Measurements from ENCODE around the gene PRR5L.

The PRR5L gene

DNA sequence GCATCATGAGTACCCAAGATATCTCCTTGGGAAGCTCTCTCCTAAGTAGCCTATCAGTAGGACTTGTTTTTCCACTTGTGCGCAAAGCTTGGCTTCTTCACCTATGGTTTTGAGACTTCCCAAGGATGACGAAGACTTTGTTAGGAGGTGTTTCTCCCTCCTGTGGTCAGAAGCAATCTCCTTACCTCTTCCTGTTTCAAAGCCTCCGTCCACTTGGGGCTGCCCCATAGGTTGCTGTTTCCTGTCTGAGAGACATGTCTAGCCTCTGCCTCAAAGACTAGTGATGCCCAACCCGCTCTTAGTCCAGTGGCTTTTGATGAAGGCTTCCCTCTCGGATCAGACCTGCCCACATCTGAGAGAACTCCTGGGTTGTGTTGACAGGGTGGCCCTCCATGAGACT, 121.1 kb downstream of the PRR5L start:
- Histone ChIP-seq H4K8ac (ENCODE audit: low read length) (no peak overlapping the region), H3K36me3 (ENCODE audit: control insufficient read depth in 1 of 2, insufficient read depth in 2 of 2, low read depth in 1 of 2, low read length in 2 of 2) (peaks cover 5 to 14% of the 10 kb centered on the region in 2 experiments), H3K14ac (ENCODE audit: low read length in 2 of 2) (no peak overlapping the region), H3K27me3 (ENCODE audit: control insufficient read depth in 1 of 2, insufficient read depth in 1 of 2, low read length in 2 of 2) (no peaks in the 10 kb centered on the region), H2BK5ac (ENCODE audit: low read depth, low read length, poor library complexity, severe bottlenecking) (no peak overlapping the region), H2AFZ (ENCODE audit: low read depth, low read length) (no peak overlapping the region), H3K18ac (ENCODE audit: low read depth in 1 of 2, low read length in 2 of 2) (no peak overlapping the region), H4K91ac (ENCODE audit: low read length) (no peak overlapping the region), H3K4me1 (ENCODE audit: control insufficient read depth, insufficient read depth, low read depth, low read length) (peaks cover 4% of the 10 kb centered on the region), H3K27ac (ENCODE audit: low read length, poor library complexity, severe bottlenecking) (no peak overlapping the region), H3K9ac (ENCODE audit: low read length) (no peak overlapping the region), H3K79me1 (replicated peaks; ENCODE audit: low read length, poor library complexity, severe bottlenecking) (peaks cover 21% of the 10 kb centered on the region), H3K4me2 (ENCODE audit: low read length, poor library complexity, severe bottlenecking) (no peak overlapping the region), H3K4me3 (ENCODE audit: insufficient read depth in 1 of 2, low read depth in 1 of 2, low read length in 2 of 2) (no peak overlapping the region), H2BK12ac (ENCODE audit: low read length in 2 of 2) (peak overlapping the region in 1 of 2 experiments; percentile 43), H2AK5ac (ENCODE audit: low read length, severe bottlenecking) (peak overlapping the region; percentile 12), H3K9me3 (ENCODE audit: control insufficient read depth, low read length) (no peaks in the 10 kb centered on the region), H3K23ac (ENCODE audit: low read length in 2 of 2) (no peak overlapping the region), H2BK120ac (ENCODE audit: low read depth, low read length) (no peak overlapping the region), H3K4ac (ENCODE audit: low read depth in 1 of 2, low read length in 2 of 2) (no peak overlapping the region), H2BK15ac (ENCODE audit: low read depth, poor library complexity, severe bottlenecking) (no peak overlapping the region)
- no peak for DNase-seq
- WGBS = 92% methylated on average over 5 of the region's 5 CpGs

GRCh38 chr11:36419791-36420424, 123.8 kb downstream of the PRR5L start:
- Histone ChIP-seq H3K23ac (ENCODE audit: low read length in 2 of 2) (no peak overlapping the region), H2AK5ac (ENCODE audit: low read length, severe bottlenecking) (no peak overlapping the region), H3K4me3 (ENCODE audit: insufficient read depth in 1 of 2, low read depth in 1 of 2, low read length in 2 of 2) (no peak overlapping the region), H3K27ac (ENCODE audit: low read length, poor library complexity, severe bottlenecking) (no peak overlapping the region), H3K4ac (ENCODE audit: low read depth in 1 of 2, low read length in 2 of 2) (no peak overlapping the region), H2BK5ac (ENCODE audit: low read depth, low read length, poor library complexity, severe bottlenecking) (no peak overlapping the region), H3K4me1 (ENCODE audit: control insufficient read depth, insufficient read depth, low read depth, low read length) (peaks cover 2% of the 10 kb centered on the region), H3K9ac (ENCODE audit: low read length) (peak overlapping the region; percentile 61), H3K36me3 (ENCODE audit: control insufficient read depth in 1 of 2, insufficient read depth in 2 of 2, low read depth in 1 of 2, low read length in 2 of 2) (peaks cover 5 to 23% of the 10 kb centered on the region in 2 experiments), H4K8ac (ENCODE audit: low read length) (no peak overlapping the region), H3K4me2 (ENCODE audit: low read length, poor library complexity, severe bottlenecking) (no peak overlapping the region), H3K14ac (ENCODE audit: low read length in 2 of 2) (no peak overlapping the region), H3K79me1 (replicated peaks; ENCODE audit: low read length, poor library complexity, severe bottlenecking) (peaks cover 34% of the 10 kb centered on the region), H3K18ac (ENCODE audit: low read depth in 1 of 2, low read length in 2 of 2) (peak overlapping the region in 1 of 2 experiments; percentile 50), H3K27me3 (ENCODE audit: control insufficient read depth in 1 of 2, insufficient read depth in 1 of 2, low read length in 2 of 2) (no peaks in the 10 kb centered on the region), H2BK120ac (ENCODE audit: low read depth, low read length) (no peak overlapping the region), H3K9me3 (ENCODE audit: control insufficient read depth, low read length) (no peaks in the 10 kb centered on the region), H2BK15ac (ENCODE audit: low read depth, poor library complexity, severe bottlenecking) (no peak overlapping the region), H2BK12ac (ENCODE audit: low read length in 2 of 2) (peak overlapping the region in 1 of 2 experiments; percentile 87), H2AFZ (ENCODE audit: low read depth, low read length) (no peak overlapping the region), H4K91ac (ENCODE audit: low read length) (no peak overlapping the region)
- no peak for DNase-seq
- WGBS = 94% methylated on average over 5 of the region's 7 CpGs

- peak overlapping the region; percentile 14 for H3K27ac ChIP-seq (ENCODE audit: low read length, poor library complexity, severe bottlenecking)
- H3K4me2 ChIP-seq (ENCODE audit: low read length, poor library complexity, severe bottlenecking) = no peak overlapping the region
- H2AFZ ChIP-seq (ENCODE audit: low read depth, low read length) = no peak overlapping the region
- peak overlapping the region; percentile 20 for H2AK5ac ChIP-seq (ENCODE audit: low read length, severe bottlenecking)
- H3K9me3 ChIP-seq (ENCODE audit: control insufficient read depth, low read length) = no peaks in the 10 kb centered on the region
- H3K4me1 ChIP-seq (ENCODE audit: control insufficient read depth, insufficient read depth, low read depth, low read length) = peaks cover 3% of the 10 kb centered on the region
- peaks cover 37% of the 10 kb centered on the region for H3K79me1 ChIP-seq (replicated peaks; ENCODE audit: low read length, poor library complexity, severe bottlenecking)
- H2BK15ac ChIP-seq (ENCODE audit: low read depth, poor library complexity, severe bottlenecking) = no peak overlapping the region
- no peak overlapping the region for H3K4me3 ChIP-seq (ENCODE audit: insufficient read depth in 1 of 2, low read depth in 1 of 2, low read length in 2 of 2)
- H4K8ac ChIP-seq (ENCODE audit: low read length) = no peak overlapping the region
- H4K91ac ChIP-seq (ENCODE audit: low read length) = no peak overlapping the region
- peak overlapping the region in 1 of 2 experiments; percentile 69 for H3K18ac ChIP-seq (ENCODE audit: low read depth in 1 of 2, low read length in 2 of 2)
- peak overlapping the region; percentile 48 for H3K9ac ChIP-seq (ENCODE audit: low read length)
- peak overlapping the region in 1 of 2 experiments; percentile 31 for H2BK12ac ChIP-seq (ENCODE audit: low read length in 2 of 2)
- H2BK120ac ChIP-seq (ENCODE audit: low read depth, low read length) = no peak overlapping the region
- no peak overlapping the region for H3K14ac ChIP-seq (ENCODE audit: low read length in 2 of 2)
- WGBS = 59% methylated on average over 6 of the region's 6 CpGs
- DNase-seq = peak; percentile 52
- no peak overlapping the region for H3K23ac ChIP-seq (ENCODE audit: low read length in 2 of 2)
- no peak overlapping the region for H3K4ac ChIP-seq (ENCODE audit: low read depth in 1 of 2, low read length in 2 of 2)
- no peak overlapping the region for H2BK5ac ChIP-seq (ENCODE audit: low read depth, low read length, poor library complexity, severe bottlenecking)
- H3K36me3 ChIP-seq (ENCODE audit: control insufficient read depth in 1 of 2, insufficient read depth in 2 of 2, low read depth in 1 of 2, low read length in 2 of 2) = peaks cover 5 to 26% of the 10 kb centered on the region in 2 experiments
- no peaks in the 10 kb centered on the region for H3K27me3 ChIP-seq (ENCODE audit: control insufficient read depth in 1 of 2, insufficient read depth in 1 of 2, low read length in 2 of 2)
Measured at GRCh38 chr11:36421546-36422155, 125.6 kb downstream of the PRR5L start.

DNA sequence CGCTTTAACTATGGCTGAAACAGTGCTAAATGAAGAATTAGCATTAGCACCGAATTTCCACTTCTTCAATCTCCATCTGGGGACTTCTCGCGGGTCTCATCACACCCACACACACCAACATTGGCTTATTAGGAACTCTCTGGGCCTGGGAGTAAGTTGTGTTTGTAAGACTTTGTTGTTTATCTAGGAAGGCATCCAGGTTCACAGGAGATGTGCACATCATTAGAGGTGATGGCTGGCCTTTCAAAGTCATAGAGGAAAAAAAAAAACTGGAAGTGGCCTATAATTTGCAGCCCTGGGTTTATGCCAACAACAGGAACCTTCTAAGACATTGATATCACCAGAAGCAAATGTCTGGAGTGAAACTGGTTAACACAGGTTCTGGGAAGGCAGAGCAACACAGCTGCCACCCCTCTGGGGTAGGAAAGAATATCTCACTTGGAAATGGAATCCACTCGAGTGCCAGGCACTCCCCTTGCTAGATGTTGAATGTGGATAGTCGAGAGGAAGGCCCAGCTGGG, 129.5 kb downstream of the PRR5L start:
- no peak overlapping the region for H3K4me2 ChIP-seq (ENCODE audit: low read length, poor library complexity, severe bottlenecking)
- peak overlapping the region; percentile 25 for H3K27ac ChIP-seq (ENCODE audit: low read length, poor library complexity, severe bottlenecking)
- H4K8ac ChIP-seq (ENCODE audit: low read length) = no peak overlapping the region
- H4K91ac ChIP-seq (ENCODE audit: low read length) = no peak overlapping the region
- peaks cover 42% of the 10 kb centered on the region for H3K79me1 ChIP-seq (replicated peaks; ENCODE audit: low read length, poor library complexity, severe bottlenecking)
- H3K4me3 ChIP-seq (ENCODE audit: insufficient read depth in 1 of 2, low read depth in 1 of 2, low read length in 2 of 2) = no peak overlapping the region
- peaks cover 0 to 38% of the 10 kb centered on the region in 2 experiments for H3K36me3 ChIP-seq (ENCODE audit: control insufficient read depth in 1 of 2, insufficient read depth in 2 of 2, low read depth in 1 of 2, low read length in 2 of 2)
- peak overlapping the region; percentile 6 to 58 for H3K18ac ChIP-seq (ENCODE audit: low read depth in 1 of 2, low read length in 2 of 2)
- peaks cover 7% of the 10 kb centered on the region for H3K4me1 ChIP-seq (ENCODE audit: control insufficient read depth, insufficient read depth, low read depth, low read length)
- no peak overlapping the region for H2AK5ac ChIP-seq (ENCODE audit: low read length, severe bottlenecking)
- no peaks in the 10 kb centered on the region for H3K9me3 ChIP-seq (ENCODE audit: control insufficient read depth, low read length)
- H3K4ac ChIP-seq (ENCODE audit: low read depth in 1 of 2, low read length in 2 of 2) = peak overlapping the region in 1 of 2 experiments; percentile 19
- DNase-seq = no peak
- no peaks in the 10 kb centered on the region for H3K27me3 ChIP-seq (ENCODE audit: control insufficient read depth in 1 of 2, insufficient read depth in 1 of 2, low read length in 2 of 2)
- H2AFZ ChIP-seq (ENCODE audit: low read depth, low read length) = no peak overlapping the region
- H3K9ac ChIP-seq (ENCODE audit: low read length) = no peak overlapping the region
- no peak overlapping the region for H3K23ac ChIP-seq (ENCODE audit: low read length in 2 of 2)
- H2BK12ac ChIP-seq (ENCODE audit: low read length in 2 of 2) = peak overlapping the region in 1 of 2 experiments; percentile 23
- H2BK5ac ChIP-seq (ENCODE audit: low read depth, low read length, poor library complexity, severe bottlenecking) = no peak overlapping the region
- H2BK120ac ChIP-seq (ENCODE audit: low read depth, low read length) = no peak overlapping the region
- no peak overlapping the region for H2BK15ac ChIP-seq (ENCODE audit: low read depth, poor library complexity, severe bottlenecking)
- WGBS = 88% methylated on average over 4 of the region's 6 CpGs
- no peak overlapping the region for H3K14ac ChIP-seq (ENCODE audit: low read length in 2 of 2)

Measured in mesenchymal stem cell (in vitro differentiated cells and primary cell).